ENCODE measurements around the gene ABCB6.

The ABCB6 gene

GRCh38 chr2:219228911-219229304, 10.2 kb upstream of the ABCB6 start:
- peaks cover 85% of the 10 kb centered on the region for H3K36me3 Mint-ChIP-seq (ENCODE audit: low read depth)
- H3K4me3 Mint-ChIP-seq: peak overlapping the region; percentile 92
- intact Hi-C loops (cut with micrococcal nuclease): loop anchor here (2.0 kb wide), 1 partner anchor 16 kb away; the partner anchor contains the start of genes GLB1L and STK16
- peaks cover 56% of the 10 kb centered on the region for H3K4me1 Mint-ChIP-seq (ENCODE audit: low read depth)
- H3K27me3 Mint-ChIP-seq: peaks cover 16% of the 10 kb centered on the region
- H3K27ac Mint-ChIP-seq: peak overlapping the region; percentile 93
- H3K9me3 Mint-ChIP-seq: no peaks in the 10 kb centered on the region

GRCh38 chr2:219228041-219228910, 9.5 kb upstream of the ABCB6 start:
- H3K4me3 Mint-ChIP-seq: peak overlapping the region; percentile 92
- H3K4me1 Mint-ChIP-seq (ENCODE audit: low read depth): peaks cover 56% of the 10 kb centered on the region
- peaks cover 85% of the 10 kb centered on the region for H3K36me3 Mint-ChIP-seq (ENCODE audit: low read depth)
- H3K27ac Mint-ChIP-seq: peak overlapping the region; percentile 93
- intact Hi-C loops (cut with micrococcal nuclease): loop anchor here (2.0 kb wide), 1 partner anchor 17 kb away; the partner anchor contains the start of genes GLB1L and STK16
- peaks cover 22% of the 10 kb centered on the region for H3K27me3 Mint-ChIP-seq
- H3K9me3 Mint-ChIP-seq: no peaks in the 10 kb centered on the region

GRCh38 chr2:219225350-219225749, 6.6 kb upstream of the ABCB6 start:
- H3K4me1 Mint-ChIP-seq (ENCODE audit: low read depth): peaks cover 62% of the 10 kb centered on the region
- peak overlapping the region; percentile 73 for H3K27ac Mint-ChIP-seq
- H3K4me3 Mint-ChIP-seq: peak overlapping the region; percentile 37
- intact Hi-C loops (cut with micrococcal nuclease): no loop called here
- H3K36me3 Mint-ChIP-seq (ENCODE audit: low read depth): peaks cover 96% of the 10 kb centered on the region
- H3K27me3 Mint-ChIP-seq: peaks cover 39% of the 10 kb centered on the region
- H3K9me3 Mint-ChIP-seq: no peaks in the 10 kb centered on the region

- Mint-ChIP-seq H3K27ac (peak overlapping the region; percentile 73), H3K4me3 (no peak overlapping the region), H3K27me3 (peaks cover 42% of the 10 kb centered on the region), H3K36me3 (ENCODE audit: low read depth) (peaks cover 95% of the 10 kb centered on the region), H3K4me1 (ENCODE audit: low read depth) (peaks cover 70% of the 10 kb centered on the region), H3K9me3 (no peaks in the 10 kb centered on the region)
- intact Hi-C loops (cut with micrococcal nuclease): no loop called here
Observed at GRCh38 chr2:219223831-219224610, 5.3 kb upstream of the ABCB6 start.

- H3K4me3 Mint-ChIP-seq: no peak overlapping the region
- peak overlapping the region; percentile 1 for H3K27ac Mint-ChIP-seq
- H3K9me3 Mint-ChIP-seq: no peaks in the 10 kb centered on the region
- H3K4me1 Mint-ChIP-seq (ENCODE audit: low read depth): peaks cover 68% of the 10 kb centered on the region
- H3K27me3 Mint-ChIP-seq: peaks cover 35% of the 10 kb centered on the region
- intact Hi-C loops (cut with micrococcal nuclease): no loop called here
- peaks cover 79% of the 10 kb centered on the region for H3K36me3 Mint-ChIP-seq (ENCODE audit: low read depth)
Observed at GRCh38 chr2:219221957-219222518, 3.3 kb upstream of the ABCB6 start.

- H3K4me3 Mint-ChIP-seq: no peak overlapping the region
- no peaks in the 10 kb centered on the region for H3K9me3 Mint-ChIP-seq
- peaks cover 70% of the 10 kb centered on the region for H3K4me1 Mint-ChIP-seq (ENCODE audit: low read depth)
- intact Hi-C loops (cut with micrococcal nuclease): no loop called here
- H3K27me3 Mint-ChIP-seq: peaks cover 47% of the 10 kb centered on the region
- peaks cover 78% of the 10 kb centered on the region for H3K36me3 Mint-ChIP-seq (ENCODE audit: low read depth)
- peak overlapping the region; percentile 13 for H3K27ac Mint-ChIP-seq
Observed at GRCh38 chr2:219220652-219221402, 2.1 kb upstream of the ABCB6 start.

- H3K36me3 Mint-ChIP-seq (ENCODE audit: low read depth): peaks cover 74% of the 10 kb centered on the region
- intact Hi-C loops (cut with micrococcal nuclease): loop anchor here (2.0 to 5.0 kb wide), 2 partner anchors 32 to 59 kb away; partner anchors contain the start of genes NHEJ1, TUBA4A and TUBA4B
- H3K27ac Mint-ChIP-seq: peak overlapping the region; percentile 94
- peaks cover 63% of the 10 kb centered on the region for H3K4me1 Mint-ChIP-seq (ENCODE audit: low read depth)
- peaks cover 48% of the 10 kb centered on the region for H3K27me3 Mint-ChIP-seq
- no peaks in the 10 kb centered on the region for H3K9me3 Mint-ChIP-seq
- H3K4me3 Mint-ChIP-seq: no peak overlapping the region
Observed at GRCh38 chr2:219219784-219220532, 1.2 kb upstream of the ABCB6 start.

- intact Hi-C loops (cut with micrococcal nuclease): loop anchor here (2.0 to 5.0 kb wide), 2 partner anchors 34 to 57 kb away; partner anchors contain the start of genes NHEJ1, TUBA4A and TUBA4B
- Mint-ChIP-seq H3K27ac (peak overlapping the region; percentile 94), H3K9me3 (no peaks in the 10 kb centered on the region), H3K27me3 (peaks cover 34% of the 10 kb centered on the region), H3K36me3 (ENCODE audit: low read depth) (peaks cover 74% of the 10 kb centered on the region), H3K4me1 (ENCODE audit: low read depth) (peaks cover 56% of the 10 kb centered on the region), H3K4me3 (peak overlapping the region; percentile 74)
Observed at GRCh38 chr2:219218217-219218731, 484 bp downstream of the ABCB6 start.

DNA sequence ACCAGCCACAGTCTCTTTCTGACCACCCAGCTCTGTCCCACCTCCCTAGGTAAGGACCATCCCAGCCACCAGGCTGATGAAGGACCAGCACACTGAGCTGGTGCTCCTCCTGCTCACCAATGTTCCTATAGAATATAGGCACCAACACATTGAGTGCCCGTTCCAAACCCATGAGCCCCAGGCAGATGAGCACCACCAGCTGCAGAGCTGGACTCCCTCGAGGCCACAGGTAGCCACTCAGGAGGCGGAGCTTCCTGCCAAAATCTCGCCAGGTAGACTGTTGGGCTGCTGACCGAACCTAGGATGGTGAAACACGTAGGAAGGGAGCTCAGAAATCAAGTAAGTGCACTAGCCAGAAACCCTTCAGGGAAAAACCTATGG, 2.2 kb downstream of the ABCB6 start:
- Mint-ChIP-seq H3K4me1 (ENCODE audit: low read depth) (peaks cover 53% of the 10 kb centered on the region), H3K27me3 (peaks cover 27% of the 10 kb centered on the region), H3K4me3 (no peak overlapping the region), H3K9me3 (no peaks in the 10 kb centered on the region), H3K36me3 (ENCODE audit: low read depth) (peaks cover 71% of the 10 kb centered on the region), H3K27ac (peak overlapping the region; percentile 61)
- intact Hi-C loops (cut with micrococcal nuclease): loop anchor here (5.0 kb wide), 1 partner anchor 36 kb away; the partner anchor contains the start of genes TUBA4A and TUBA4B

GRCh38 chr2:219215871-219216534, 2.8 kb downstream of the ABCB6 start:
- H3K36me3 Mint-ChIP-seq (ENCODE audit: low read depth): peaks cover 70% of the 10 kb centered on the region
- peaks cover 24% of the 10 kb centered on the region for H3K27me3 Mint-ChIP-seq
- peak overlapping the region; percentile 61 for H3K27ac Mint-ChIP-seq
- no peaks in the 10 kb centered on the region for H3K9me3 Mint-ChIP-seq
- H3K4me3 Mint-ChIP-seq: no peak overlapping the region
- H3K4me1 Mint-ChIP-seq (ENCODE audit: low read depth): peaks cover 47% of the 10 kb centered on the region
- intact Hi-C loops (cut with micrococcal nuclease): loop anchor here (5.0 kb wide), 1 partner anchor 36 kb away; the partner anchor contains the start of genes TUBA4A and TUBA4B

GRCh38 chr2:219214786-219215185, 4.0 kb downstream of the ABCB6 start:
- H3K27me3 Mint-ChIP-seq: peaks cover 15% of the 10 kb centered on the region
- no peak overlapping the region for H3K27ac Mint-ChIP-seq
- intact Hi-C loops (cut with micrococcal nuclease): loop anchor here (5.0 kb wide), 1 partner anchor 38 kb away; the partner anchor contains the start of genes TUBA4A and TUBA4B
- no peaks in the 10 kb centered on the region for H3K9me3 Mint-ChIP-seq
- H3K36me3 Mint-ChIP-seq (ENCODE audit: low read depth): peaks cover 70% of the 10 kb centered on the region
- peaks cover 40% of the 10 kb centered on the region for H3K4me1 Mint-ChIP-seq (ENCODE audit: low read depth)
- no peak overlapping the region for H3K4me3 Mint-ChIP-seq

DNA sequence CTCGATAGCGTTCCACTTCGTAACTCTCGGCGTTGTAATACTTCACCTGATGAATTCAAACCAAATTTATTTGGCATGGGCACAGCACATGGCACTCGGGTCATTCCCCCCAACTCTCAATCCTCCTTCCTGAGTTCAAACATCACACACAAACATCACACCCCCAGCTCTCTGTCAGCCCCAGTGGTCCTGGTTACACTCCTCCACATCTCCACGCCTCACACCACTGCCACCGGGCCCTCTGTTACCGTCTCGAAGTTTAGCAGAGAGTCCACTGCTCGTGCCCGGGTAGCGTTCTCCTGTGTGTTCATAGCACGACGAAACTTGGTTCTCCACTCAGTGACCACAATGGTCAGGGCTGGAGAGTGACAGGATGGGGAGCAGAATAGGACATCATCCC, 4.6 kb downstream of the ABCB6 start:
- peaks cover 70% of the 10 kb centered on the region for H3K36me3 Mint-ChIP-seq (ENCODE audit: low read depth)
- H3K9me3 Mint-ChIP-seq: no peaks in the 10 kb centered on the region
- intact Hi-C loops (cut with micrococcal nuclease): no loop called here
- H3K4me3 Mint-ChIP-seq: no peak overlapping the region
- peaks cover 15% of the 10 kb centered on the region for H3K27me3 Mint-ChIP-seq
- no peak overlapping the region for H3K27ac Mint-ChIP-seq
- peaks cover 40% of the 10 kb centered on the region for H3K4me1 Mint-ChIP-seq (ENCODE audit: low read depth)

Measured in dendritic cell treated with granulocyte-macrophage colony-stimulating factor and Interleukin-4, amounts not matched to agents 40 ng/mL and 50 ng/mL, for 4 days (primary cell).